HepG2 (cell line): Measurements from ENCODE around the gene ARID5B. TPM values are rescaled to one million over a fixed set of nuclear protein-coding genes. Genes with fewer than 3 reads are reported as not detected.

Source experiments
- ATM ChIP-seq: fragments of 450-650 bp; IDR thresholded peaks from 2 replicates; pipeline ENCODE4 v1.7.1; 2017; ENCODE audit warnings: mild to moderate bottlenecking, borderline replicate concordance
- HMGA1 ChIP-seq: sonication (generic); formaldehyde crosslinking; conservative IDR thresholded peaks from 2 replicates; pipeline ENCODE4 v1.4.0; 2020; ENCODE audit warnings: missing genetic modification reagents
- NFYC ChIP-seq: IDR thresholded peaks from 2 replicates; pipeline ENCODE4 v1.6.1; 2016; ENCODE audit warnings: missing genetic modification reagents, missing compliant biosample characterization
- PHF5A ChIP-seq: IDR thresholded peaks from one replicate; pipeline ENCODE4 v1.6.1; 2018; ENCODE audit warnings: low read depth, missing genetic modification reagents; ENCODE audit not compliant: unreplicated experiment
- RELA ChIP-seq: sonication (generic); formaldehyde crosslinking; IDR thresholded peaks from 2 replicates; pipeline ENCODE4 v1.4.0; 2020; ENCODE audit warnings: missing genetic modification reagents
- SOX6 ChIP-seq, 2 experiments: fragments of 450-650 bp in 1 of 2; sonication (generic) in 1 of 2; formaldehyde crosslinking in 1 of 2; IDR thresholded peaks; 2 replicates each; pipeline versions ENCODE4 v1.4.0 to v1.6.1; 2017 to 2020; ENCODE audit warnings: antibody characterized with exemption in 1 of 2, mild to moderate bottlenecking in 1 of 2, missing genetic modification reagents in 1 of 2
- TFDP2 ChIP-seq: sonication (generic); formaldehyde crosslinking; IDR thresholded peaks from 2 replicates; pipeline ENCODE4 v1.4.0; 2020; ENCODE audit warnings: missing genetic modification reagents
- ZBTB20 ChIP-seq: sonication (generic); formaldehyde crosslinking; IDR thresholded peaks from 2 replicates; pipeline ENCODE4 v1.8.1; 2023; ENCODE audit warnings: missing genetic modification reagents, low read depth, mild to moderate bottlenecking, borderline replicate concordance
- ZFP62 ChIP-seq: sonication (generic); formaldehyde crosslinking; IDR thresholded peaks from 2 replicates; pipeline ENCODE4 v1.4.0; 2020; ENCODE audit warnings: missing genetic modification reagents
- ZFP90 ChIP-seq: sonication (generic); formaldehyde crosslinking; IDR thresholded peaks from 2 replicates; pipeline ENCODE4 v1.8.0; 2022; ENCODE audit warnings: missing genetic modification reagents, mild to moderate bottlenecking, inconsistent platforms, borderline replicate concordance
- ZNF432 ChIP-seq: sonication (generic); formaldehyde crosslinking; IDR thresholded peaks from 2 replicates; pipeline ENCODE4 v1.5.0; 2020; ENCODE audit warnings: missing genetic modification reagents, mild to moderate bottlenecking, borderline replicate concordance
- ZNF468 ChIP-seq: sonication (generic); formaldehyde crosslinking; IDR thresholded peaks from 2 replicates; pipeline ENCODE4 v1.8.0; 2022; ENCODE audit warnings: mild to moderate bottlenecking, moderate library complexity, missing genetic modification reagents
- ZZZ3 ChIP-seq: sonication (generic); formaldehyde crosslinking; IDR thresholded peaks from 2 replicates; pipeline ENCODE4 v1.4.0; 2020; ENCODE audit warnings: missing genetic modification reagents, mild to moderate bottlenecking, borderline replicate concordance
- polyA plus RNA-seq, 8 experiments: library from polyadenylated mRNA; depleted of rRNA in 3 of 8; stranded (reverse) in 7 of 8; unstranded in 1 of 8; fragments of >200 nt; fragmentation: Illumina TruSeq in 4 of 8; extraction: Trizol in 4 of 8; gene quantifications; 2 replicates each; pipeline versions ENCODE4 v1.2.1 to v1.2.3, GENCODE V29; 2011 to 2016; ENCODE audit warnings: low read depth in 4 of 8, missing spikeins in 1 of 8, mixed read lengths in 1 of 8; ENCODE audit not compliant: insufficient read depth in 1 of 8
- total RNA-seq, 5 experiments: library from RNA; depleted of rRNA; stranded (reverse); fragments of >200 nt; fragmentation: Illumina TruSeq; extraction: Trizol; gene quantifications; 2 replicates each; pipeline ENCODE4 v1.2.3, GENCODE V29; 2016; ENCODE audit warnings: low read depth in 1 of 5
- TF ChIP-seq, protein P1 (sequence below): sonication (generic); formaldehyde crosslinking; IDR thresholded peaks from 2 replicates; pipeline ENCODE4 v1.4.0; 2020; ENCODE audit warnings: mild to moderate bottlenecking, missing genetic modification reagents
- TF ChIP-seq, protein P2 (sequence below): sonication (generic); formaldehyde crosslinking; IDR thresholded peaks from 2 replicates; pipeline ENCODE4 v1.9.0; 2021; ENCODE audit warnings: missing genetic modification reagents, borderline replicate concordance
- TF ChIP-seq, protein P3 (sequence below): sonication (generic); formaldehyde crosslinking; IDR thresholded peaks from 2 replicates; pipeline ENCODE4 v1.4.0; 2020; ENCODE audit warnings: missing genetic modification reagents
- TF ChIP-seq, protein P4 (sequence below): sonication (generic); formaldehyde crosslinking; IDR thresholded peaks from 2 replicates; pipeline ENCODE4 v1.4.0; 2020; ENCODE audit warnings: mild to moderate bottlenecking, missing genetic modification reagents
- TF ChIP-seq, protein P5 (sequence below): sonication (generic); formaldehyde crosslinking; IDR thresholded peaks from 2 replicates; pipeline ENCODE4 v1.5.0; 2020; ENCODE audit warnings: mild to moderate bottlenecking, missing genetic modification reagents

The ARID5B gene
- total and polyA plus RNA-seq, 2 of the 13 experiments (the other 11 are each of a cell fraction or from before 2014, with no cell fraction given) = 6.2 to 21.1 TPM

DNA sequence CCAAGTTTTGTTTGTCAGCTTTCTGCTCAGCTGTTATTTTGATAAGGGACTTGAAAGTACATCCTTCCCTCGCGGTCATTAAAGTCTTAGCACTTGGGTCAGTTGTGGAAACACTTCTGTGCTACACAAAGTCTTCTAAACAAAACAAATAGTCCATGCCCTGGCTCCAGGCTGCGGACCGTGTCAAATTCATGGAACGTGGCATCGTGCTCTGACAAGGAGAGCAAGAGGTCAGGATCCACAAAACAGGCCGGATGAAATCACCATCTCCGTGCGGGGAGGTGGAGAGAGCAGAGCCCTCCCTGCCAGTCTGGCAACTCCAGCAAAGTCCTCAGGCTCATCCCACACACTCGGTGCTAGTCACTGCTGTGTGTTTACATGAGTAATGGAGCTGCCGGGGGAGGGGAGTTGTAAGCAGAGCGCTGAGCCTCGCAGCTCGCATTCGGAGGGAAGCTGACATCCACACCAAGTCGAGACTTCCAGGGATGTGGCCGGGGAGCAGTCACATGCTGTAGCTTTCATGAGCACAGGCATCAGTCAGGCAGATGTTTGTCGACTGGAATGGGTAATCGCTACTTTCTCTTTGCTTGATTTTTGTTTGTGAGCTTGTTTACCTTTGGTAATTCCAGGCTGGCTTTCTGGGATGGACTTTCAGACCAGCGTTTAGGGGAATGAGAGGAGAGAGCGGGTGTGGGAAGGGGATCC lies 147.6 kb downstream of the ARID5B start (continued):
- TF ChIP-seq, protein P1, sequence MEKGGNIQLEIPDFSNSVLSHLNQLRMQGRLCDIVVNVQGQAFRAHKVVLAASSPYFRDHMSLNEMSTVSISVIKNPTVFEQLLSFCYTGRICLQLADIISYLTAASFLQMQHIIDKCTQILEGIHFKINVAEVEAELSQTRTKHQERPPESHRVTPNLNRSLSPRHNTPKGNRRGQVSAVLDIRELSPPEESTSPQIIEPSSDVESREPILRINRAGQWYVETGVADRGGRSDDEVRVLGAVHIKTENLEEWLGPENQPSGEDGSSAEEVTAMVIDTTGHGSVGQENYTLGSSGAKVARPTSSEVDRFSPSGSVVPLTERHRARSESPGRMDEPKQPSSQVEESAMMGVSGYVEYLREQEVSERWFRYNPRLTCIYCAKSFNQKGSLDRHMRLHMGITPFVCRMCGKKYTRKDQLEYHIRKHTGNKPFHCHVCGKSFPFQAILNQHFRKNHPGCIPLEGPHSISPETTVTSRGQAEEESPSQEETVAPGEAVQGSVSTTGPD (CRISPR knock-in tag) = no peak
- no peak for TF ChIP-seq ZNF432
- no peak; the same call in 1 of the 2 replicates for TF ChIP-seq ZBTB20
- no peak for TF ChIP-seq ZNF468 (CRISPR knock-in tag)
- no peak for TF ChIP-seq HMGA1 (CRISPR knock-in tag)
- no peak for TF ChIP-seq NFYC (CRISPR knock-in tag)
- TF ChIP-seq TFDP2 (CRISPR knock-in tag) = peak; percentile 85
- TF ChIP-seq ZFP90 = peak; percentile 88; the same call in 1 of the 2 replicates
- no peak for TF ChIP-seq SOX6 (IDR thresholded peaks at IDR 0.05)
- TF ChIP-seq SOX6 (CRISPR knock-in tag; IDR thresholded peaks at IDR 0.05) = peak; percentile 90
- TF ChIP-seq, protein P2, sequence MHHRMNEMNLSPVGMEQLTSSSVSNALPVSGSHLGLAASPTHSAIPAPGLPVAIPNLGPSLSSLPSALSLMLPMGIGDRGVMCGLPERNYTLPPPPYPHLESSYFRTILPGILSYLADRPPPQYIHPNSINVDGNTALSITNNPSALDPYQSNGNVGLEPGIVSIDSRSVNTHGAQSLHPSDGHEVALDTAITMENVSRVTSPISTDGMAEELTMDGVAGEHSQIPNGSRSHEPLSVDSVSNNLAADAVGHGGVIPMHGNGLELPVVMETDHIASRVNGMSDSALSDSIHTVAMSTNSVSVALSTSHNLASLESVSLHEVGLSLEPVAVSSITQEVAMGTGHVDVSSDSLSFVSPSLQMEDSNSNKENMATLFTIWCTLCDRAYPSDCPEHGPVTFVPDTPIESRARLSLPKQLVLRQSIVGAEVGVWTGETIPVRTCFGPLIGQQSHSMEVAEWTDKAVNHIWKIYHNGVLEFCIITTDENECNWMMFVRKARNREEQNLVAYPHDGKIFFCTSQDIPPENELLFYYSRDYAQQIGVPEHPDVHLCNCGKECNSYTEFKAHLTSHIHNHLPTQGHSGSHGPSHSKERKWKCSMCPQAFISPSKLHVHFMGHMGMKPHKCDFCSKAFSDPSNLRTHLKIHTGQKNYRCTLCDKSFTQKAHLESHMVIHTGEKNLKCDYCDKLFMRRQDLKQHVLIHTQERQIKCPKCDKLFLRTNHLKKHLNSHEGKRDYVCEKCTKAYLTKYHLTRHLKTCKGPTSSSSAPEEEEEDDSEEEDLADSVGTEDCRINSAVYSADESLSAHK (CRISPR knock-in tag) = no peak
- TF ChIP-seq, protein P3, sequence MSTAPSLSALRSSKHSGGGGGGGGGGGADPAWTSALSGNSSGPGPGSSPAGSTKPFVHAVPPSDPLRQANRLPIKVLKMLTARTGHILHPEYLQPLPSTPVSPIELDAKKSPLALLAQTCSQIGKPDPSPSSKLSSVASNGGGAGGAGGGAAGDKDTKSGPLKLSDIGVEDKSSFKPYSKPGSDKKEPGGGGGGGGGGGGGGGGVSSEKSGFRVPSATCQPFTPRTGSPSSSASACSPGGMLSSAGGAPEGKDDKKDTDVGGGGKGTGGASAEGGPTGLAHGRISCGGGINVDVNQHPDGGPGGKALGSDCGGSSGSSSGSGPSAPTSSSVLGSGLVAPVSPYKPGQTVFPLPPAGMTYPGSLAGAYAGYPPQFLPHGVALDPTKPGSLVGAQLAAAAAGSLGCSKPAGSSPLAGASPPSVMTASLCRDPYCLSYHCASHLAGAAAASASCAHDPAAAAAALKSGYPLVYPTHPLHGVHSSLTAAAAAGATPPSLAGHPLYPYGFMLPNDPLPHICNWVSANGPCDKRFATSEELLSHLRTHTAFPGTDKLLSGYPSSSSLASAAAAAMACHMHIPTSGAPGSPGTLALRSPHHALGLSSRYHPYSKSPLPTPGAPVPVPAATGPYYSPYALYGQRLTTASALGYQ = peak; percentile 61; the same call in 1 of the 2 replicates
- TF ChIP-seq ATM = no peak
- TF ChIP-seq ZZZ3 (CRISPR knock-in tag) = 0 out of 2 replicates have a peak, but pooled peaks have one; percentile 67
- peak; percentile 77 for TF ChIP-seq PHF5A (CRISPR knock-in tag)
- TF ChIP-seq, protein P4, sequence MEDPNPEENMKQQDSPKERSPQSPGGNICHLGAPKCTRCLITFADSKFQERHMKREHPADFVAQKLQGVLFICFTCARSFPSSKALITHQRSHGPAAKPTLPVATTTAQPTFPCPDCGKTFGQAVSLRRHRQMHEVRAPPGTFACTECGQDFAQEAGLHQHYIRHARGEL (CRISPR knock-in tag) = no peak
- no peak for TF ChIP-seq ZFP62
- TF ChIP-seq, protein P5, sequence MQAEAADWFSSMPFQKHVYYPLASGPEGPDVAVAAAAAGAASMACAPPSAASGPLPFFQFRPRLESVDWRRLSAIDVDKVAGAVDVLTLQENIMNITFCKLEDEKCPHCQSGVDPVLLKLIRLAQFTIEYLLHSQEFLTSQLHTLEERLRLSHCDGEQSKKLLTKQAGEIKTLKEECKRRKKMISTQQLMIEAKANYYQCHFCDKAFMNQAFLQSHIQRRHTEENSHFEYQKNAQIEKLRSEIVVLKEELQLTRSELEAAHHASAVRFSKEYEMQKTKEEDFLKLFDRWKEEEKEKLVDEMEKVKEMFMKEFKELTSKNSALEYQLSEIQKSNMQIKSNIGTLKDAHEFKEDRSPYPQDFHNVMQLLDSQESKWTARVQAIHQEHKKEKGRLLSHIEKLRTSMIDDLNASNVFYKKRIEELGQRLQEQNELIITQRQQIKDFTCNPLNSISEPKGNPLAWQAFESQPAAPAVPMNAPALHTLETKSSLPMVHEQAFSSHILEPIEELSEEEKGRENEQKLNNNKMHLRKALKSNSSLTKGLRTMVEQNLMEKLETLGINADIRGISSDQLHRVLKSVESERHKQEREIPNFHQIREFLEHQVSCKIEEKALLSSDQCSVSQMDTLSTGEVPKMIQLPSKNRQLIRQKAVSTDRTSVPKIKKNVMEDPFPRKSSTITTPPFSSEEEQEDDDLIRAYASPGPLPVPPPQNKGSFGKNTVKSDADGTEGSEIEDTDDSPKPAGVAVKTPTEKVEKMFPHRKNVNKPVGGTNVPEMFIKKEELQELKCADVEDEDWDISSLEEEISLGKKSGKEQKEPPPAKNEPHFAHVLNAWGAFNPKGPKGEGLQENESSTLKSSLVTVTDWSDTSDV = no peak; the same call in 1 of the 2 replicates
- TF ChIP-seq RELA (CRISPR knock-in tag) = no peak
